H9 (cell line): Measurements from ENCODE around the gene EML5. TPM values are rescaled to one million over a fixed set of nuclear protein-coding genes. Genes with fewer than 3 reads are reported as not detected.

ENCODE experiments used
- DNase-seq: peaks from one replicate; pipeline ENCODE4 v3.0.0-alpha.2; 2017
- H2AFZ ChIP-seq: one replicate; pipeline ENCODE4 v1.6.1; 2013; ENCODE audit warnings: mild to moderate bottlenecking, low read length, control low read depth, moderate library complexity
- H2AK5ac ChIP-seq: 2 replicates; pipeline ENCODE4 v1.6.1; 2013; ENCODE audit warnings: low read length, control low read depth, mixed read lengths; ENCODE audit not compliant: insufficient read length
- H2BK120ac ChIP-seq: one replicate; pipeline ENCODE4 v1.6.1; 2013; ENCODE audit warnings: low read depth, mild to moderate bottlenecking, low read length, control low read depth, inconsistent platforms; ENCODE audit not compliant: poor library complexity, severe bottlenecking
- H2BK12ac ChIP-seq: 2 replicates; pipeline ENCODE4 v1.6.1; 2013; ENCODE audit warnings: low read length, control low read depth, mixed read lengths, low read depth; ENCODE audit not compliant: insufficient read length
- H2BK15ac ChIP-seq: 2 replicates; pipeline ENCODE4 v1.6.1; 2013; ENCODE audit warnings: low read depth, low read length, control low read depth
- H2BK20ac ChIP-seq: one replicate; pipeline ENCODE4 v1.6.1; 2013; ENCODE audit warnings: low read depth, mild to moderate bottlenecking, low read length, control low read depth, inconsistent platforms; ENCODE audit not compliant: poor library complexity, severe bottlenecking
- H2BK5ac ChIP-seq: 2 replicates; pipeline ENCODE4 v1.6.1; 2013; ENCODE audit warnings: low read length, control low read depth, mixed read lengths; ENCODE audit not compliant: insufficient read length
- H3K14ac ChIP-seq: 2 replicates; pipeline ENCODE4 v1.6.1; 2013; ENCODE audit warnings: low read length, control low read depth; ENCODE audit not compliant: insufficient read depth
- H3K18ac ChIP-seq: 2 replicates; pipeline ENCODE4 v1.6.1; 2013; ENCODE audit warnings: low read depth, mild to moderate bottlenecking, mixed read lengths, low read length, control low read depth; ENCODE audit not compliant: insufficient read length
- H3K23ac ChIP-seq: 2 replicates; pipeline ENCODE4 v1.6.1; 2013; ENCODE audit warnings: low read length, control low read depth, mixed read lengths, low read depth; ENCODE audit not compliant: insufficient read length
- H3K23me2 ChIP-seq: 2 replicates; pipeline ENCODE4 v1.6.1; 2013; ENCODE audit warnings: low read depth, mild to moderate bottlenecking, mixed read lengths, low read length, control low read depth; ENCODE audit not compliant: insufficient read length, poor library complexity, severe bottlenecking
- H3K27ac ChIP-seq: 2 replicates; pipeline ENCODE4 v1.5.1; 2013; ENCODE audit warnings: low read length, control low read depth, mixed read lengths, low read depth; ENCODE audit not compliant: insufficient read length
- H3K27me3 ChIP-seq: 2 replicates; pipeline ENCODE4 v1.6.1; 2013; ENCODE audit warnings: low read length, control low read depth, inconsistent platforms; ENCODE audit not compliant: insufficient read depth
- H3K4ac ChIP-seq: 2 replicates; pipeline ENCODE4 v1.6.1; 2013; ENCODE audit warnings: low read depth, mild to moderate bottlenecking, control low read depth, inconsistent platforms, low read length, moderate library complexity
- H3K4me1 ChIP-seq: 2 replicates; pipeline ENCODE4 v1.6.1; 2013; ENCODE audit warnings: low read length, control low read depth, inconsistent platforms; ENCODE audit not compliant: insufficient read depth
- H3K4me2 ChIP-seq: 2 replicates; pipeline ENCODE4 v1.6.1; 2013; ENCODE audit warnings: low read length, control low read depth, mixed read lengths; ENCODE audit not compliant: insufficient read length, insufficient read depth
- H3K56ac ChIP-seq: 2 replicates; pipeline ENCODE4 v1.6.1; 2013; ENCODE audit warnings: low read depth, mild to moderate bottlenecking, mixed read lengths, low read length, control low read depth; ENCODE audit not compliant: insufficient read length
- H3K79me1 ChIP-seq: 2 replicates; pipeline ENCODE4 v1.6.1; 2013; ENCODE audit warnings: low read depth, mild to moderate bottlenecking, moderate library complexity, low read length, control low read depth, inconsistent platforms; ENCODE audit not compliant: insufficient read depth, poor library complexity, severe bottlenecking
- H3K79me2 ChIP-seq: 2 replicates; pipeline ENCODE4 v1.6.1; 2013; ENCODE audit warnings: low read length, control low read depth, inconsistent platforms; ENCODE audit not compliant: insufficient read depth
- H3K9ac ChIP-seq: 2 replicates; pipeline ENCODE4 v1.6.1; 2013; ENCODE audit warnings: low read length, control low read depth, mixed read lengths; ENCODE audit not compliant: insufficient read length; ENCODE audit errors: extremely low read depth
- H3K9me3 ChIP-seq: one replicate; pipeline ENCODE4 v1.6.1; 2013; ENCODE audit warnings: low read depth, low read length, inconsistent platforms; ENCODE audit not compliant: control insufficient read depth
- H3T11ph ChIP-seq: one replicate; pipeline ENCODE4 v1.6.1; 2013; ENCODE audit warnings: mild to moderate bottlenecking, low read length, control low read depth, inconsistent platforms
- H4K20me1 ChIP-seq: one replicate; pipeline ENCODE4 v1.6.1; 2013; ENCODE audit not compliant: control insufficient read depth, insufficient read length, insufficient read depth
- H4K5ac ChIP-seq: 2 replicates; pipeline ENCODE4 v1.6.1; 2013; ENCODE audit warnings: low read depth, mild to moderate bottlenecking, mixed read lengths, low read length, control low read depth; ENCODE audit not compliant: insufficient read length
- H4K8ac ChIP-seq: replicated peaks from 2 replicates; pipeline ENCODE4 v1.6.1; 2013; ENCODE audit warnings: low read length, control low read depth, mixed read lengths, low read depth; ENCODE audit not compliant: insufficient read length
- H4K91ac ChIP-seq: 2 replicates; pipeline ENCODE4 v1.6.1; 2013; ENCODE audit warnings: low read depth, mild to moderate bottlenecking, moderate library complexity, mixed read lengths, low read length, control low read depth; ENCODE audit not compliant: insufficient read length
- H3K27ac Mint-ChIP-seq, 3 experiments: 2 replicates in 2 of 3; 3 replicates in 1 of 3; pipeline ENCODE4 v1.8.0; 2020 to 2021; ENCODE audit warnings: mixed read lengths in 3 of 3, mild to moderate bottlenecking in 1 of 3, moderate library complexity in 1 of 3
- H3K27me3 Mint-ChIP-seq: 2 replicates; pipeline ENCODE4 v1.8.0; 2021; ENCODE audit warnings: low read depth, mild to moderate bottlenecking, moderate library complexity, mixed read lengths
- H3K36me3 Mint-ChIP-seq, 3 experiments: 2 replicates in 2 of 3; 3 replicates in 1 of 3; pipeline ENCODE4 v1.8.0; 2020 to 2021; ENCODE audit warnings: low read depth in 3 of 3, mixed read lengths in 3 of 3; ENCODE audit not compliant: insufficient read depth in 1 of 3
- H3K4me1 Mint-ChIP-seq, 2 experiments: 2 replicates each; pipeline ENCODE4 v1.8.0; 2020; ENCODE audit warnings: mixed read lengths in 2 of 2
- H3K4me3 Mint-ChIP-seq, 2 experiments: 2 replicates in 1 of 2; 3 replicates in 1 of 2; pipeline ENCODE4 v1.8.0; 2020 to 2021; ENCODE audit warnings: mild to moderate bottlenecking in 2 of 2, mixed read lengths in 2 of 2, moderate library complexity in 1 of 2
- H3K9me3 Mint-ChIP-seq, 2 experiments: 2 replicates in 1 of 2; 3 replicates in 1 of 2; pipeline ENCODE4 v1.8.0; 2020; ENCODE audit warnings: mild to moderate bottlenecking in 2 of 2, mixed read lengths in 2 of 2, moderate library complexity in 1 of 2
- CTCF ChIP-seq: fragments of 200-600 bp; sonication (generic); conservative IDR thresholded peaks from 3 replicates; pipeline ENCODE4 v1.8.0; 2021; ENCODE audit warnings: antibody characterized with exemption, mild to moderate bottlenecking
- WGBS: extraction: QIAGEN DNeasy Blood & Tissue Kit; methylation state at CpG from one replicate; pipeline ENCODE4 v1.1.7; 2013; ENCODE audit warnings: missing lambda C conversion rate, low lambda C conversion rate, mixed read lengths; ENCODE audit not compliant: insufficient read length; ENCODE audit errors: extremely low coverage; 5-methylcytosine and 5-hydroxymethylcytosine counted together
- total RNA-seq: library from RNA; stranded (reverse); gene quantifications from 2 replicates; pipeline ENCODE4 v1.2.1, GENCODE V29; 2021

Gene EML5
- total RNA-seq, 1 experiment from 2014 or later: 0.81 TPM

GRCh38 chr14:88750945-88751344 is 41.8 kb downstream of the EML5 start:
- Histone ChIP-seq H4K5ac (no peak overlapping the region), H2BK20ac (no peak overlapping the region), H3K9me3 (no peaks in the 10 kb centered on the region), H3K4ac (no peak overlapping the region), H3K18ac (no peak overlapping the region), H4K8ac (no peak overlapping the region), H3K4me1 (no peaks in the 10 kb centered on the region), H4K20me1 (no peaks in the 10 kb centered on the region), H3K27me3 (no peaks in the 10 kb centered on the region), H4K91ac (no peak overlapping the region), H3K79me1 (no peaks in the 10 kb centered on the region), H2BK5ac (no peak overlapping the region), H3K14ac (no peak overlapping the region), H3T11ph (no peak overlapping the region), H3K9ac (no peak overlapping the region), H2AK5ac (no peak overlapping the region), H3K23me2 (no peaks in the 10 kb centered on the region), H2AFZ (no peak overlapping the region), H3K23ac (no peak overlapping the region), H3K56ac (no peak overlapping the region), H3K79me2 (no peaks in the 10 kb centered on the region), H3K4me2 (no peak overlapping the region), H3K27ac (no peak overlapping the region), H2BK12ac (no peak overlapping the region), H2BK120ac (no peak overlapping the region), H2BK15ac (no peak overlapping the region)
- no CpG with 5 or more reads among the region's 1 CpG for WGBS
- no peaks in the 10 kb centered on the region for H3K9me3 Mint-ChIP-seq
- no peak overlapping the region for H3K27ac Mint-ChIP-seq
- no peaks in the 10 kb centered on the region for H3K4me1 Mint-ChIP-seq
- H3K36me3 Mint-ChIP-seq: no peaks in the 10 kb centered on the region
- TF ChIP-seq CTCF: no peak
- no peak overlapping the region for H3K4me3 Mint-ChIP-seq
- no peak for DNase-seq
- H3K27me3 Mint-ChIP-seq: no peaks in the 10 kb centered on the region; the same call in none of the 2 replicates
